Measurements from ENCODE around the gene NKX6-2. TPM values are rescaled to one million over a fixed set of nuclear protein-coding genes. Genes with fewer than 3 reads are reported as not detected.
"Not testable (repeated sequence)": the region's sequence is repeated elsewhere in the genome, so short reads cannot be mapped to it uniquely, and the experiment has no call there.

NKX6-2 gene
- total RNA-seq, 1 donor from 2014 or later: not detected

- no peak for DNase-seq (ENCODE audit: low spot score)
Observed at GRCh38 chr10:132755166-132755711, 30.7 kb downstream of the NKX6-2 start.

- no peak for DNase-seq (ENCODE audit: low spot score)
Observed at GRCh38 chr10:132754071-132754470, 31.9 kb downstream of the NKX6-2 start.

- DNase-seq (ENCODE audit: low spot score): no peak
Observed at GRCh38 chr10:132753596-132753995, 32.4 kb downstream of the NKX6-2 start.

GRCh38 chr10:132752961-132753360, 33.0 kb downstream of the NKX6-2 start:
- no peak for DNase-seq (ENCODE audit: low spot score)

GRCh38 chr10:132752378-132752777, 33.6 kb downstream of the NKX6-2 start:
- no peak for DNase-seq (ENCODE audit: low spot score)

- DNase-seq (ENCODE audit: low spot score): no peak
Observed at GRCh38 chr10:132750936-132751335, 35.0 kb downstream of the NKX6-2 start.

- no peak for DNase-seq (ENCODE audit: low spot score)
Observed at GRCh38 chr10:132749371-132749795, 36.6 kb downstream of the NKX6-2 start.

GRCh38 chr10:132748545-132749370, 37.2 kb downstream of the NKX6-2 start:
- DNase-seq (ENCODE audit: low spot score): no peak

GRCh38 chr10:132748135-132748534, 37.8 kb downstream of the NKX6-2 start:
- no peak for DNase-seq (ENCODE audit: low spot score)

- no peak for DNase-seq (ENCODE audit: low spot score)
Observed at GRCh38 chr10:132746801-132747625, 38.9 kb downstream of the NKX6-2 start.

- no peak for DNase-seq (ENCODE audit: low spot score)
Observed at GRCh38 chr10:132746386-132746785, 39.6 kb downstream of the NKX6-2 start.

- no peak for DNase-seq (ENCODE audit: low spot score)
Observed at GRCh38 chr10:132745971-132746370, 40.0 kb downstream of the NKX6-2 start.

GRCh38 chr10:132745511-132745910, 40.4 kb downstream of the NKX6-2 start:
- DNase-seq (ENCODE audit: low spot score): no peak

- DNase-seq (ENCODE audit: low spot score): no peak
Observed at GRCh38 chr10:132744839-132745238, 41.1 kb downstream of the NKX6-2 start.

- DNase-seq (ENCODE audit: low spot score): no peak
Observed at GRCh38 chr10:132743925-132744490, 41.9 kb downstream of the NKX6-2 start.

- not testable (repeated sequence) for DNase-seq (ENCODE audit: low spot score)
Observed at GRCh38 chr10:132743196-132743924, 42.6 kb downstream of the NKX6-2 start.

- DNase-seq (ENCODE audit: low spot score): no peak
Observed at GRCh38 chr10:132742837-132743194, 43.1 kb downstream of the NKX6-2 start.

- DNase-seq (ENCODE audit: low spot score): no peak
Observed at GRCh38 chr10:132742167-132742836, 43.6 kb downstream of the NKX6-2 start.

GRCh38 chr10:132740588-132740987, 45.4 kb downstream of the NKX6-2 start:
- DNase-seq (ENCODE audit: low spot score): no peak

GRCh38 chr10:132739225-132739613, 46.7 kb downstream of the NKX6-2 start:
- DNase-seq (ENCODE audit: low spot score): no peak

Measured in mucosa of gallbladder (tissue), 1 donor.